Calu3 (cell line): ENCODE measurements around the gene KIF21B. TPM values are rescaled to one million over a fixed set of nuclear protein-coding genes. Genes with fewer than 3 reads are reported as not detected.

Experiments
- Bru-seq: library from RNA; stranded (reverse); fragments of 400-500 nt; gene quantifications from one replicate; lab custom pipeline; 2021; lab: Mats Ljungman, UMichigan
- BruChase-seq, 2 experiments: library from RNA; stranded (reverse); fragments of 400-500 nt; gene quantifications; one replicate each; lab custom pipeline; 2021; lab: Mats Ljungman, UMichigan
- BruUV-seq: library from RNA; stranded (reverse); fragments of 400-500 nt; replicated peaks from 2 replicates; lab custom pipeline; 2021; lab: Mats Ljungman, UMichigan
- CTCF ChIA-PET: fragments of 300-600 bp; sonication (Branson Sonifier 250); formaldehyde crosslinking; loops from one replicate; lab custom pipeline; 2022; ENCODE audit warnings: antibody characterized with exemption; lab: Charles Lee
- DNase-seq: peaks from one replicate; pipeline ENCODE4 v3.0.0; 2022
- H3K27ac Mint-ChIP-seq: one replicate; pipeline ENCODE4 v1.8.0; 2022; ENCODE audit warnings: mixed read lengths; ENCODE audit not compliant: unreplicated experiment
- H3K27me3 Mint-ChIP-seq: one replicate; pipeline ENCODE4 v1.8.0; 2022; ENCODE audit warnings: mixed read lengths; ENCODE audit not compliant: unreplicated experiment
- H3K36me3 Mint-ChIP-seq: one replicate; pipeline ENCODE4 v1.8.0; 2022; ENCODE audit warnings: mild to moderate bottlenecking, moderate library complexity, mixed read lengths; ENCODE audit not compliant: insufficient read depth, unreplicated experiment
- H3K4me1 Mint-ChIP-seq: one replicate; pipeline ENCODE4 v1.8.0; 2022; ENCODE audit warnings: mild to moderate bottlenecking, low read depth, mixed read lengths; ENCODE audit not compliant: unreplicated experiment
- H3K4me3 Mint-ChIP-seq: one replicate; pipeline ENCODE4 v1.8.0; 2022; ENCODE audit warnings: mild to moderate bottlenecking, low read depth, moderate library complexity, mixed read lengths; ENCODE audit not compliant: unreplicated experiment
- H3K9me3 Mint-ChIP-seq: one replicate; pipeline ENCODE4 v1.8.0; 2022; ENCODE audit warnings: low read depth, mixed read lengths; ENCODE audit not compliant: unreplicated experiment
- intact Hi-C: fragments of 100-400 bp; cut with micrococcal nuclease; formaldehyde crosslinking; loops from one replicate; pipeline ENCODE4 v1.10.0; 2022; ENCODE audit not compliant: unreplicated experiment
- long read RNA-seq: library from polyadenylated mRNA; stranded (forward); transcript quantifications from one replicate; pipeline ENCODE4 v2.0.0, GENCODE V29; 2022
- total RNA-seq: library from RNA; stranded (reverse); gene quantifications from 2 replicates; pipeline ENCODE4 v1.2.3, GENCODE V29; 2022
- TF ChIP-seq, protein P1 (sequence below): fragments of 200-600 bp; IDR thresholded peaks from one replicate; pipeline ENCODE4 v1.8.0; 2022; ENCODE audit warnings: antibody characterized with exemption; ENCODE audit not compliant: unreplicated experiment

KIF21B gene, protein sequence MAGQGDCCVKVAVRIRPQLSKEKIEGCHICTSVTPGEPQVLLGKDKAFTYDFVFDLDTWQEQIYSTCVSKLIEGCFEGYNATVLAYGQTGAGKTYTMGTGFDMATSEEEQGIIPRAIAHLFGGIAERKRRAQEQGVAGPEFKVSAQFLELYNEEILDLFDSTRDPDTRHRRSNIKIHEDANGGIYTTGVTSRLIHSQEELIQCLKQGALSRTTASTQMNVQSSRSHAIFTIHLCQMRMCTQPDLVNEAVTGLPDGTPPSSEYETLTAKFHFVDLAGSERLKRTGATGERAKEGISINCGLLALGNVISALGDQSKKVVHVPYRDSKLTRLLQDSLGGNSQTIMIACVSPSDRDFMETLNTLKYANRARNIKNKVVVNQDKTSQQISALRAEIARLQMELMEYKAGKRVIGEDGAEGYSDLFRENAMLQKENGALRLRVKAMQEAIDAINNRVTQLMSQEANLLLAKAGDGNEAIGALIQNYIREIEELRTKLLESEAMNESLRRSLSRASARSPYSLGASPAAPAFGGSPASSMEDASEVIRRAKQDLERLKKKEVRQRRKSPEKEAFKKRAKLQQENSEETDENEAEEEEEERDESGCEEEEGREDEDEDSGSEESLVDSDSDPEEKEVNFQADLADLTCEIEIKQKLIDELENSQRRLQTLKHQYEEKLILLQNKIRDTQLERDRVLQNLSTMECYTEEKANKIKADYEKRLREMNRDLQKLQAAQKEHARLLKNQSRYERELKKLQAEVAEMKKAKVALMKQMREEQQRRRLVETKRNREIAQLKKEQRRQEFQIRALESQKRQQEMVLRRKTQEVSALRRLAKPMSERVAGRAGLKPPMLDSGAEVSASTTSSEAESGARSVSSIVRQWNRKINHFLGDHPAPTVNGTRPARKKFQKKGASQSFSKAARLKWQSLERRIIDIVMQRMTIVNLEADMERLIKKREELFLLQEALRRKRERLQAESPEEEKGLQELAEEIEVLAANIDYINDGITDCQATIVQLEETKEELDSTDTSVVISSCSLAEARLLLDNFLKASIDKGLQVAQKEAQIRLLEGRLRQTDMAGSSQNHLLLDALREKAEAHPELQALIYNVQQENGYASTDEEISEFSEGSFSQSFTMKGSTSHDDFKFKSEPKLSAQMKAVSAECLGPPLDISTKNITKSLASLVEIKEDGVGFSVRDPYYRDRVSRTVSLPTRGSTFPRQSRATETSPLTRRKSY (N-terminal part only)
- total RNA-seq (5.9 and 6.7 TPM in 2 replicates), Bru-seq, nascent RNA (percentile 39 among the genes with signal in this experiment), BruChase-seq, experiment 1, labeled RNA remaining after a 6-hour chase (percentile 51 among the genes with signal in this experiment), BruChase-seq, experiment 2, labeled RNA remaining after a 2-hour chase (percentile 43 among the genes with signal in this experiment)
- long read RNA-seq, partial matches to known transcripts, result 1 of 2 reads
- long read RNA-seq, other reads (novel, unspliced or antisense), result 1 of 2 reads

DNA sequence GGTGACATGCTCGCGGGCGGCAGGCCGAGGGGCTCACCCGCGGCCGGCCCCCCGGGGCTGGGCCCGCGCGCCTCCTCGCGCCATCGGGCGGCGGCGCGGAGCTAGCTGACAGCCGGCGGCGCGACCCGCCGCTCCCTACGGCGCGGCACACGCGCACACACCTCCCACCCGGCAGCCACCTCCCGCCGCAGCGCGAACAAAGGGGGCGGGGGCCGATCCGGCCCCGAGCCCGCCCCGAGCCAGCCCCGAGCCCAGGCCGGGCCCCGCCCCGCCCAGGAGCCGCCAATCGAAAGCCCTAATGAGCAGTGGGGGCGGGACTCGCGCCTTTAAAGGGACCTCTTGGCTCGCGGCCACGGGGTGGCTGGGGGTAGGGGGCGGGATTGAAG is at the start of gene KIF21B:
Gene KIF21B, minus strand, starts transcription at position 198 of the 386 bp plus-strand sequence. CDS start 331 bp downstream, outside the sequence.
- TF ChIP-seq, protein P1, sequence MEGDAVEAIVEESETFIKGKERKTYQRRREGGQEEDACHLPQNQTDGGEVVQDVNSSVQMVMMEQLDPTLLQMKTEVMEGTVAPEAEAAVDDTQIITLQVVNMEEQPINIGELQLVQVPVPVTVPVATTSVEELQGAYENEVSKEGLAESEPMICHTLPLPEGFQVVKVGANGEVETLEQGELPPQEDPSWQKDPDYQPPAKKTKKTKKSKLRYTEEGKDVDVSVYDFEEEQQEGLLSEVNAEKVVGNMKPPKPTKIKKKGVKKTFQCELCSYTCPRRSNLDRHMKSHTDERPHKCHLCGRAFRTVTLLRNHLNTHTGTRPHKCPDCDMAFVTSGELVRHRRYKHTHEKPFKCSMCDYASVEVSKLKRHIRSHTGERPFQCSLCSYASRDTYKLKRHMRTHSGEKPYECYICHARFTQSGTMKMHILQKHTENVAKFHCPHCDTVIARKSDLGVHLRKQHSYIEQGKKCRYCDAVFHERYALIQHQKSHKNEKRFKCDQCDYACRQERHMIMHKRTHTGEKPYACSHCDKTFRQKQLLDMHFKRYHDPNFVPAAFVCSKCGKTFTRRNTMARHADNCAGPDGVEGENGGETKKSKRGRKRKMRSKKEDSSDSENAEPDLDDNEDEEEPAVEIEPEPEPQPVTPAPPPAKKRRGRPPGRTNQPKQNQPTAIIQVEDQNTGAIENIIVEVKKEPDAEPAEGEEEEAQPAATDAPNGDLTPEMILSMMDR, result no peak
- H3K36me3 Mint-ChIP-seq, result peaks cover 21% of the 10 kb centered on the region
- H3K4me3 Mint-ChIP-seq, result peak within 1 kb of the TSS; percentile 71
- peaks cover 8% of the 10 kb centered on the region for H3K27me3 Mint-ChIP-seq
- intact Hi-C loops, result no loop called here
- peaks cover 42% of the 10 kb centered on the region for H3K4me1 Mint-ChIP-seq
- no peaks in the 10 kb centered on the region for H3K9me3 Mint-ChIP-seq
- no TSS peak for BruUV-seq
- CTCF ChIA-PET, result interaction anchor here (1.2 kb wide), 1 partner anchor 52 kb away, joined by 5 read pairs; no protein-coding TSS in a partner anchor
- peak; percentile 94 for DNase-seq
- H3K27ac Mint-ChIP-seq, result no peak within 1 kb of the TSS

DNA sequence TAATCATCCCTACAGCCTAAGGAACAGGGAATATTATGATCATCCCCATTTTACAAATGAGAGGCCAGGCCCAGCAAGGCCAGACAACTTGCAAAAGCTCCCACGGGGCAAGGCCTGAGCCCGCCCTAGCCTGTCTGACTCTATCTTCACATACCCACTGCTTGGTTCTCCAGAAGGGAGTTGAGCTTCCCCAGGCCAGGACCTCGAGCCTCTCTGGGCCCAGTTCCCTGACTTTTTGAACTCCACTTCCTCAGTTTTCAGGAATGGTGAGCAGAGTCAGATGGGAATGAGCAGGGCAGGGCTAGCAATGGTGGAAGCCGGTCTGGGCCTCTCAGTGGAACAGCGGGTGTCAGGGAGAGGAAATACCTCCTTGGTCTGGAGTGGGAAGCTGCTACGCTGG is 49.4 kb upstream of the KIF21B start:
- H3K27me3 Mint-ChIP-seq, result peaks cover 87% of the 10 kb centered on the region
- no peak overlapping the region for H3K4me3 Mint-ChIP-seq
- H3K27ac Mint-ChIP-seq, result no peak overlapping the region
- CTCF ChIA-PET, result interaction anchor here (0.5 to 0.7 kb wide), 2 partner anchors 863 to 1056 kb away, joined by 3 to 4 read pairs; no protein-coding TSS in a partner anchor
- H3K36me3 Mint-ChIP-seq, result no peaks in the 10 kb centered on the region
- intact Hi-C loops, result no loop called here
- TF ChIP-seq, protein P1, result no peak
- DNase-seq, result no peak
- H3K4me1 Mint-ChIP-seq, result no peaks in the 10 kb centered on the region
- BruUV-seq, result no TSS peak
- H3K9me3 Mint-ChIP-seq, result no peaks in the 10 kb centered on the region

DNA sequence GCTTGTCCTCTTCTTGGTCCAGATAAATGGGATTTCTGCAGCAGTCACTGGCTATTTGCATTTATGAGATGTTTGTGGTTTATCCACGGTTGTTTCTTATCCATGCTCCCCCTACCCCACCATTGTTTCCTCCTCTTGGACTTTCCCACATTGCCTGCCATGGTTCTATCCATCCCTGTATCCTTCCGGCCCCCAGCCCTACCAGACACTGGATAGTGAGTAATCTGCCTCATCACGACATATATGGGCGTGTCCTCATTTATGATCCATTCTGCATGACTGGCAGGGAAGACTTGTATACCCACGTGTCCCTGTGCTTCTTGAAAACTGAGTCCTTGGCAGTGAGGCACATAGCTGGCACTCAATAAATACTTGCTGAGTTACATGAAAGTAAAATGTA is 48.6 kb upstream of the KIF21B start:
- no peak overlapping the region for H3K27ac Mint-ChIP-seq
- no peaks in the 10 kb centered on the region for H3K36me3 Mint-ChIP-seq
- H3K9me3 Mint-ChIP-seq, result no peaks in the 10 kb centered on the region
- CTCF ChIA-PET, result interaction anchor here (0.5 to 0.9 kb wide), 3 partner anchors 8 to 1057 kb away, joined by 3 read pairs; no protein-coding TSS in a partner anchor
- DNase-seq, result no peak
- intact Hi-C loops, result no loop called here
- H3K4me3 Mint-ChIP-seq, result no peak overlapping the region
- TF ChIP-seq, protein P1, result no peak
- BruUV-seq, result no TSS peak
- peaks cover 87% of the 10 kb centered on the region for H3K27me3 Mint-ChIP-seq
- no peaks in the 10 kb centered on the region for H3K4me1 Mint-ChIP-seq
